Psoas muscle (tissue), 8 donors: Measurements from ENCODE around the gene C12orf50. TPM values are rescaled to one million over a fixed set of nuclear protein-coding genes. Genes with fewer than 3 reads are reported as not detected.

Source experiments
- ATAC-seq, 4 donors: fragments of 200-7000 bp; cut with Tn5 transposase; one replicate each; pipeline ENCODE4 v1.9.1; 2020; ENCODE audit warnings: moderate library complexity in 3 of 4, mild to moderate bottlenecking in 2 of 4
- DNase-seq, 2 donors: peaks; one replicate each; pipeline ENCODE4 v3.0.0-alpha.2; 2020
- H3K27ac ChIP-seq: fragments of 200-600 bp; one replicate; pipeline ENCODE4 v1.8.0; 2022
- H3K27me3 ChIP-seq, 3 donors: fragments of 200-600 bp in 1 of 3; one replicate each; pipeline versions ENCODE4 v1.6.1 to v1.8.0; 2013 to 2022; ENCODE audit warnings: low read length in 2 of 3, mild to moderate bottlenecking in 2 of 3, moderate library complexity in 1 of 3; ENCODE audit not compliant: insufficient read depth in 3 of 3
- H3K36me3 ChIP-seq, 2 donors: fragments of 200-600 bp in 1 of 2; one replicate each; pipeline versions ENCODE4 v1.6.1 to v1.8.0; 2013 to 2022; ENCODE audit warnings: low read depth in 1 of 2, mild to moderate bottlenecking in 1 of 2, moderate library complexity in 1 of 2; ENCODE audit not compliant: insufficient read depth in 1 of 2
- H3K4me1 ChIP-seq: fragments of 200-600 bp; one replicate; pipeline ENCODE4 v1.8.0; 2022
- H3K4me3 ChIP-seq: fragments of 200-600 bp; one replicate; pipeline ENCODE4 v1.8.0; 2022; ENCODE audit warnings: mild to moderate bottlenecking
- H3K9me3 ChIP-seq: fragments of 200-600 bp; one replicate; pipeline ENCODE4 v1.8.0; 2022
- CTCF ChIP-seq: fragments of 200-600 bp; IDR thresholded peaks from one replicate; pipeline ENCODE4 v1.8.0; 2022; ENCODE audit warnings: antibody characterized with exemption
- WGBS, 3 donors: extraction: QIAGEN DNeasy Blood & Tissue Kit; methylation state at CpG; one replicate each; pipeline versions ENCODE4 v1.1.6 to v1.1.7; 2013; 5-methylcytosine and 5-hydroxymethylcytosine counted together
- intact Hi-C, 2 donors: fragments of 100-400 bp; cut with DNase I; formaldehyde crosslinking; loops; one replicate each; pipeline versions ENCODE4 v1.11.0 to v1.14.2; 2022
- polyA plus RNA-seq, 3 donors: library from polyadenylated mRNA; stranded (reverse); fragments of 200-250 nt; gene quantifications; one replicate each; pipeline ENCODE4 v1.2.3, GENCODE V29; 2013
- total RNA-seq, 4 donors: library from RNA; stranded (reverse); fragmentation: NEBNext Ultra II Directional in 2 of 4; extraction: Animal tissue kit (Norgen Biotek cat#: 25700) in 2 of 4; gene quantifications; one replicate each; pipeline versions ENCODE4 v1.2.1 to v1.2.4, GENCODE V29; 2021 to 2023
- donor health status: healthy with polysubstance abuse.
- donor health status: DM: no; HTN: no; CAD: no; lungs with moderate emphysema.
- donor health status: Bipolar disorder and iron deficiency.
- donor health status: healthy.
- donor health status: DM: yes; HTN: yes; CAD: no.
- donor health status: DM: no; HTN: no; CAD: no.
- donor health status: DM: no; HTN: no; CAD: no.
- donor health status: DM: yes; HTN: yes; CAD: no.

The C12orf50 gene
- total and polyA plus RNA-seq, 7 donors = 0.09 to 0.20 (median 0.09) TPM; not detected in 4

- ATAC-seq = no peak
Observed at GRCh38 chr12:88044035-88044434, 14.8 kb upstream of the C12orf50 start.

GRCh38 chr12:88037770-88038169, 8.6 kb upstream of the C12orf50 start:
- Histone ChIP-seq H3K27ac (no peak overlapping the region), H3K36me3 (peaks cover 0 to 17% of the 10 kb centered on the region in 2 donors), H3K9me3 (no peaks in the 10 kb centered on the region), H3K4me1 (peaks cover 9% of the 10 kb centered on the region), H3K27me3 (no peaks in the 10 kb centered on the region), H3K4me3 (no peak overlapping the region)
- TF ChIP-seq CTCF = no peak
- DNase-seq (no peak), ATAC-seq (no peak)
- intact Hi-C loops = no loop called here
- WGBS, 3 donors = 79 to 93% (median 93%) methylated on average over 1 of the region's 1 CpG

More at GRCh38 chr12:88044035-88044434, 14.8 kb upstream of the C12orf50 start:
- DNase-seq = no peak
- intact Hi-C loops = loop anchor here in 1 of 2 donors (10.0 kb wide), 1 partner anchor 91 kb away; no protein-coding TSS in a partner anchor
- no peak overlapping the region for H3K27ac ChIP-seq
- H3K9me3 ChIP-seq = no peaks in the 10 kb centered on the region
- H3K36me3 ChIP-seq = peaks cover 9 to 80% of the 10 kb centered on the region in 2 donors
- WGBS, 3 donors = 96 to 98% (median 98%) methylated on average over 5 of the region's 5 CpGs
- no peaks in the 10 kb centered on the region for H3K4me1 ChIP-seq
- H3K4me3 ChIP-seq = no peak overlapping the region
- no peak for TF ChIP-seq CTCF
- H3K27me3 ChIP-seq = no peaks in the 10 kb centered on the region

- Histone ChIP-seq H3K36me3 (peaks cover 0 to 7% of the 10 kb centered on the region in 2 donors), H3K4me1 (peaks cover 9% of the 10 kb centered on the region), H3K27me3 (no peaks in the 10 kb centered on the region), H3K4me3 (peak overlapping the region; percentile 85), H3K27ac (peak overlapping the region; percentile 86), H3K9me3 (no peaks in the 10 kb centered on the region)
- WGBS, 3 donors = 23 to 32% (median 29%) methylated on average over 5 of the region's 5 CpGs
- DNase-seq (no peak), ATAC-seq (peak in 3 of 4 donors; percentile 50 to 60 (median 55))
- intact Hi-C loops = no loop called here
- TF ChIP-seq CTCF = no peak
Observed at GRCh38 chr12:88036353-88036965, 7.3 kb upstream of the C12orf50 start.

GRCh38 chr12:88035907-88036289, 6.7 kb upstream of the C12orf50 start:
- Histone ChIP-seq H3K9me3 (no peaks in the 10 kb centered on the region), H3K27ac (peak overlapping the region; percentile 86), H3K4me1 (peaks cover 9% of the 10 kb centered on the region), H3K36me3 (peaks cover 0 to 3% of the 10 kb centered on the region in 2 donors), H3K4me3 (peak overlapping the region; percentile 85), H3K27me3 (no peaks in the 10 kb centered on the region)
- intact Hi-C loops = no loop called here
- 4 to 6% (median 5%) methylated on average over 5 of the region's 5 CpGs for WGBS, 3 donors
- TF ChIP-seq CTCF = no peak
- DNase-seq = no peak
- ATAC-seq = peak in 1 of 4 donors; percentile 18
